ENCODE data around the gene PIP4K2A.

The PIP4K2A gene

GRCh38 chr10:22560096-22560912 lies 154.1 kb downstream of the PIP4K2A start:
- H3K27ac ChIP-seq, result no peak overlapping the region
- TF ChIP-seq CTCF (conservative IDR thresholded peaks at IDR 0.05), result no peak
- no peak for TF ChIP-seq ZFX (IDR thresholded peaks at IDR 0.05)

GRCh38 chr10:22557321-22557720 lies 157.1 kb downstream of the PIP4K2A start:
- no peak for TF ChIP-seq ZFX (IDR thresholded peaks at IDR 0.05)
- TF ChIP-seq CTCF (conservative IDR thresholded peaks at IDR 0.05), result no peak
- H3K27ac ChIP-seq, result no peak overlapping the region

- H3K27ac ChIP-seq, result no peak overlapping the region
- TF ChIP-seq CTCF (conservative IDR thresholded peaks at IDR 0.05) (no peak), ZFX (IDR thresholded peaks at IDR 0.05) (no peak)
These were observed 157.6 kb downstream of the PIP4K2A start for GRCh38 chr10:22556774-22557173.

- no peak overlapping the region for H3K27ac ChIP-seq
- TF ChIP-seq CTCF (conservative IDR thresholded peaks at IDR 0.05), result no peak
- TF ChIP-seq ZFX (IDR thresholded peaks at IDR 0.05), result no peak
These were observed 159.8 kb downstream of the PIP4K2A start for GRCh38 chr10:22554461-22555182.

DNA sequence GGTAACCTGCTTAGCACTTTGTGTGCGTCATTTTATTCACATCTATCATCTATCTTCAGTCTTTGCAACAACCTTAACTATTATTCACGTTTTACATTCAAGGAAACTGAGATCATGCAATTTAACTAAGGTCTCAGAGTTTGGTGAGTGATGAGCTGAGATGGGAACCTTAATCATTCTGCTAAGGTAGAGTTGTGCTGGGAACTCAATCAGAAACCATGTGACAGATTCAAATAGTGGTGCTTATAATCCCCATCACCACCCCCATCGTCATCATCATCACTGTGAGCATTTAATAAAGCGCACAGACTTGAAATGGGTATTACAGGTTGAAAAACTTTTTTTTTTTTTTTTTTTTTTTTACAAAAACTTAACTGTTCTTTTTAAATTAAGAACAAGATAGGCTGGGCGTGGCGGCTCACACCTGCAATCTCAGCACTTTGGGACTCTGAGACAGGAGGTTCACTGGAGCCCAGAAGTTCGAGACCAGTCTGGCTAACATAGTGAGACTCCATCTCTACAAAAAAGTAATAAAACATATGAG lies 160.9 kb downstream of the PIP4K2A start:
- peak overlapping the region; percentile 11; the same call in 1 of the 2 replicates for H3K27ac ChIP-seq
- no peak for TF ChIP-seq CTCF (conservative IDR thresholded peaks at IDR 0.05)

DNA sequence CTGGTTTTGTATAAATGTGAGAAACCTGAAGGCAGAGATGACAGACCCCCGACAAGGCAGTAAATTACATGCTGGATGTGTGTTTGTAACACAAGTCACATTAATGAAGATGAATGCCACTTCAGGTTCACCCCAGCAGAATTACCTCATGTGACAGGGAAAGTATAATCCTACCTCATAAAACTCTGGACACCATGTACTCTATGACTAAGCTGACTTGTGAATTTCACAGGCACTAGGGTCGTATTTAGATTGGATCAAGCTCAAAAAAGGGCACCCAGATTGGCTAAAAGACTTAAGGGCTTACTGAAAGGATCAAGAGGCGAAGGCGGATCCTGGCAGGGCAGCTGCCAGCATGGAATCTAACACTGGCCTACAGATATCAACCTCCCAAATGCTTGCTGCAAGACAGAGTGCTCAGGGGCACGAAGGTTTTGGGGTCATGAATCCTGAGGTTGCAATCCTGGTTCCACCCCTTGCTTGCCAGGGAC lies 161.4 kb downstream of the PIP4K2A start:
- H3K27ac ChIP-seq, result peak overlapping the region; percentile 11; the same call in 1 of the 2 replicates
- TF ChIP-seq CTCF (conservative IDR thresholded peaks at IDR 0.05) (no peak), ZFX (IDR thresholded peaks at IDR 0.05) (no peak)
